ENCODE results near the gene KIF13A.
"Not testable (repeated sequence)": the region's sequence is repeated elsewhere in the genome, so short reads cannot be mapped to it uniquely, and the experiment has no call there.

Gene KIF13A

GRCh38 chr6:17935188-17936149 is 52.0 kb downstream of the KIF13A start:
- in situ Hi-C loops (cut with MboI; ENCODE audit: low sequenced_read_pairs): no loop called here

- in situ Hi-C loops (cut with MboI; ENCODE audit: low sequenced_read_pairs): no loop called here
Measured at GRCh38 chr6:17933716-17934115, 53.7 kb downstream of the KIF13A start.

GRCh38 chr6:17932330-17932852 is 55.0 kb downstream of the KIF13A start:
- in situ Hi-C loops (cut with MboI; ENCODE audit: low sequenced_read_pairs): no loop called here

GRCh38 chr6:17931227-17931626 is 56.2 kb downstream of the KIF13A start:
- in situ Hi-C loops (cut with MboI; ENCODE audit: low sequenced_read_pairs): no loop called here

GRCh38 chr6:17930321-17930993 is 57.0 kb downstream of the KIF13A start:
- in situ Hi-C loops (cut with MboI; ENCODE audit: low sequenced_read_pairs): no loop called here

GRCh38 chr6:17928514-17929430 is 58.7 kb downstream of the KIF13A start:
- in situ Hi-C loops (cut with MboI; ENCODE audit: low sequenced_read_pairs): no loop called here

- in situ Hi-C loops (cut with MboI; ENCODE audit: low sequenced_read_pairs): no loop called here
Measured at GRCh38 chr6:17927705-17928104, 59.7 kb downstream of the KIF13A start.

GRCh38 chr6:17923401-17923863 is 64.0 kb downstream of the KIF13A start:
- in situ Hi-C loops (cut with MboI; ENCODE audit: low sequenced_read_pairs): no loop called here

- in situ Hi-C loops (cut with MboI; ENCODE audit: low sequenced_read_pairs): no loop called here
Measured at GRCh38 chr6:17921454-17921853, 66.0 kb downstream of the KIF13A start.

GRCh38 chr6:17919496-17919895 is 67.9 kb downstream of the KIF13A start:
- in situ Hi-C loops (cut with MboI; ENCODE audit: low sequenced_read_pairs): no loop called here

GRCh38 chr6:17917837-17918763 is 69.3 kb downstream of the KIF13A start:
- in situ Hi-C loops (cut with MboI; ENCODE audit: low sequenced_read_pairs): no loop called here

GRCh38 chr6:17914651-17915050 is 72.8 kb downstream of the KIF13A start:
- in situ Hi-C loops (cut with MboI; ENCODE audit: low sequenced_read_pairs): no loop called here

- in situ Hi-C loops (cut with MboI; ENCODE audit: low sequenced_read_pairs): no loop called here
Measured at GRCh38 chr6:17912521-17912920, 74.9 kb downstream of the KIF13A start.

GRCh38 chr6:17911656-17912055 is 75.8 kb downstream of the KIF13A start:
- in situ Hi-C loops (cut with MboI; ENCODE audit: low sequenced_read_pairs): not testable (repeated sequence)

GRCh38 chr6:17910189-17910588 is 77.2 kb downstream of the KIF13A start:
- in situ Hi-C loops (cut with MboI; ENCODE audit: low sequenced_read_pairs): no loop called here

- in situ Hi-C loops (cut with MboI; ENCODE audit: low sequenced_read_pairs): no loop called here
Measured at GRCh38 chr6:17908831-17909230, 78.6 kb downstream of the KIF13A start.

- in situ Hi-C loops (cut with MboI; ENCODE audit: low sequenced_read_pairs): no loop called here
Measured at GRCh38 chr6:17907406-17908229, 79.8 kb downstream of the KIF13A start.

Data from HL-60/S4 treated with phorbol 12-myristate 13-acetate at 8.2 ng/mL for 4 days and 3 days (cell line).